ENCODE results near the gene SPATS2L. TPM values are rescaled to one million over a fixed set of nuclear protein-coding genes. Genes with fewer than 3 reads are reported as not detected.

Gene SPATS2L
- total RNA-seq, 1 experiment from 2014 or later: 47.3 TPM

DNA sequence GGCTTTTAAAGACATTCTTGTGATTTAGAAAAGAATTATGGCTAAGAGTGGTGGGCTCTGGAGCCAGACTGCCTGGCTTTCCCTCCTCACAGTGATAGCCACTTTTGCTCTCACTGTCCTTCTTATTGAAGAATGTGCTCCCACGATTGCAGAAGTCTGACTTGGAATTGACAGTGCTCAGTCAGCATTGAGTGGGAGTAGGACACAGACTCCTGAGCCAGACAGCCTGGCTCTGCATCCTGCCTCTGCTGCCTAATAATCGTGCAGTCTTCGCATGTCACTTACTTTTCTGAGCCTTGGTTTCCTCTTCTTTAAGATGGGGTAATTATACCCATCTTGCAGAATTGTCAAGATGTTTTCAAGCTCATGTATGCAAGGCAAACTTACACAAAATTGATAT lies 23.3 kb downstream of the SPATS2L start:
- Histone ChIP-seq H3K4ac (ENCODE audit: low read depth, low read length) (no peak overlapping the region), H3T11ph (ENCODE audit: low read length) (no peak overlapping the region), H3K4me1 (ENCODE audit: insufficient read depth, low read length) (peaks cover 4% of the 10 kb centered on the region; the same call in 1 of the 2 replicates), H3K56ac (ENCODE audit: insufficient read length, low read depth, low read length) (no peak overlapping the region), H2BK12ac (ENCODE audit: insufficient read length, low read depth, low read length) (no peak overlapping the region), H3K9ac (ENCODE audit: extremely low read depth, insufficient read length, low read length) (no peak overlapping the region), H3K23me2 (ENCODE audit: insufficient read length, low read depth, low read length, poor library complexity, severe bottlenecking) (no peaks in the 10 kb centered on the region), H2AK5ac (ENCODE audit: insufficient read length, low read length) (no peak overlapping the region), H3K9me3 (ENCODE audit: control insufficient read depth, low read depth, low read length) (no peaks in the 10 kb centered on the region), H4K8ac (replicated peaks; ENCODE audit: insufficient read length, low read depth, low read length) (no peak overlapping the region), H3K18ac (ENCODE audit: insufficient read length, low read depth, low read length) (no peak overlapping the region), H2BK20ac (ENCODE audit: low read depth, low read length, poor library complexity, severe bottlenecking) (no peak overlapping the region), H3K23ac (ENCODE audit: insufficient read length, low read depth, low read length) (no peak overlapping the region), H2BK15ac (ENCODE audit: low read depth, low read length) (no peak overlapping the region), H2AFZ (ENCODE audit: low read length) (no peak overlapping the region), H2BK120ac (ENCODE audit: low read depth, low read length, poor library complexity, severe bottlenecking) (no peak overlapping the region), H3K14ac (ENCODE audit: insufficient read depth, low read length) (no peak overlapping the region), H4K5ac (ENCODE audit: insufficient read length, low read depth, low read length) (no peak overlapping the region), H4K20me1 (ENCODE audit: control insufficient read depth, insufficient read depth, insufficient read length) (no peaks in the 10 kb centered on the region), H4K91ac (ENCODE audit: insufficient read length, low read depth, low read length) (no peak overlapping the region), H3K27ac (ENCODE audit: insufficient read length, low read depth, low read length) (no peak overlapping the region), H3K79me1 (ENCODE audit: insufficient read depth, low read depth, low read length, poor library complexity, severe bottlenecking) (no peaks in the 10 kb centered on the region), H3K27me3 (ENCODE audit: insufficient read depth, low read length) (no peaks in the 10 kb centered on the region), H3K4me2 (ENCODE audit: insufficient read depth, insufficient read length, low read length) (no peak overlapping the region), H3K79me2 (ENCODE audit: insufficient read depth, low read length) (peaks cover 52% of the 10 kb centered on the region), H2BK5ac (ENCODE audit: insufficient read length, low read length) (no peak overlapping the region)
- H3K36me3 Mint-ChIP-seq (ENCODE audit: insufficient read depth in 1 of 3, low read depth in 3 of 3): peaks cover 5 to 26% (median 22%) of the 10 kb centered on the region in 3 experiments; a peak in 6 of 7 replicates
- no peaks in the 10 kb centered on the region for H3K27me3 Mint-ChIP-seq (ENCODE audit: low read depth)
- H3K4me3 Mint-ChIP-seq: no peak overlapping the region
- 0 out of 7 replicates have a peak overlapping the region, but pooled peaks of 1 of the 3 experiments have one; percentile 39 for H3K27ac Mint-ChIP-seq
- H3K9me3 Mint-ChIP-seq: peaks cover 6 to 7% of the 10 kb centered on the region in 2 experiments; a peak in 3 of 5 replicates
- no peak for DNase-seq
- no CpG with 5 or more reads among the region's 3 CpGs for WGBS (ENCODE audit: extremely low coverage, insufficient read length, low lambda C conversion rate)
- H3K4me1 Mint-ChIP-seq: peaks cover 0 to 8% of the 10 kb centered on the region in 2 experiments; a peak in 2 of 4 replicates
- TF ChIP-seq, protein P1, sequence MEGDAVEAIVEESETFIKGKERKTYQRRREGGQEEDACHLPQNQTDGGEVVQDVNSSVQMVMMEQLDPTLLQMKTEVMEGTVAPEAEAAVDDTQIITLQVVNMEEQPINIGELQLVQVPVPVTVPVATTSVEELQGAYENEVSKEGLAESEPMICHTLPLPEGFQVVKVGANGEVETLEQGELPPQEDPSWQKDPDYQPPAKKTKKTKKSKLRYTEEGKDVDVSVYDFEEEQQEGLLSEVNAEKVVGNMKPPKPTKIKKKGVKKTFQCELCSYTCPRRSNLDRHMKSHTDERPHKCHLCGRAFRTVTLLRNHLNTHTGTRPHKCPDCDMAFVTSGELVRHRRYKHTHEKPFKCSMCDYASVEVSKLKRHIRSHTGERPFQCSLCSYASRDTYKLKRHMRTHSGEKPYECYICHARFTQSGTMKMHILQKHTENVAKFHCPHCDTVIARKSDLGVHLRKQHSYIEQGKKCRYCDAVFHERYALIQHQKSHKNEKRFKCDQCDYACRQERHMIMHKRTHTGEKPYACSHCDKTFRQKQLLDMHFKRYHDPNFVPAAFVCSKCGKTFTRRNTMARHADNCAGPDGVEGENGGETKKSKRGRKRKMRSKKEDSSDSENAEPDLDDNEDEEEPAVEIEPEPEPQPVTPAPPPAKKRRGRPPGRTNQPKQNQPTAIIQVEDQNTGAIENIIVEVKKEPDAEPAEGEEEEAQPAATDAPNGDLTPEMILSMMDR (conservative IDR thresholded peaks at IDR 0.05): no peak
